HG03159 (cell line): ENCODE data around the gene SUSD3.

Experiments
- ATAC-seq: cut with Tn5 transposase; IDR thresholded peaks from one replicate; pipeline ENCODE4 v1.9.1; 2021; ENCODE audit warnings: mild to moderate bottlenecking, moderate library complexity; ENCODE audit not compliant: unreplicated experiment

Gene SUSD3

DNA sequence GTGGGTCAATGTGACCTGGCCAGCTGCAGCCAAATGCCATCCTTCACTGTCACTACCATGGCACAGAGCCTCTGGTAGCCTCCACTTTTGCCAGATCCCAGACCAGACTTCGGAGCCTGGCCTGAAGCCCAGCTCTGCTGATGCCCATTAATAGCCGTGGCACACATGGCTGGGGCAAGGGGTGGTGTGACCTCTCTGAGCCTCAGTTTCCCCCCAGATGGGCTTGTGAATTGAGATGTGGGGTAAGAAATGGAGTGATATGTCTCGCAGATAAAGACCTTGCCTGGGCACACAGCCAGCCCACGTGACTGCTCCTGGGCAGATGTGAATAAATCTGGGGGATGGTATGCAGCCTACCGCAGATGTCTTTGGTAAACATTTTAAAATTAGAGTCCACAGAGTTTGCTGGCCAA, 13.9 kb downstream of the SUSD3 start:
- ATAC-seq, result no peak

GRCh38 chr9:93076101-93076791, 17.7 kb downstream of the SUSD3 start:
- no peak for ATAC-seq

- no peak for ATAC-seq
Observed at GRCh38 chr9:93076792-93077128, 18.3 kb downstream of the SUSD3 start.

- ATAC-seq, result no peak
Observed at GRCh38 chr9:93077367-93077766, 18.9 kb downstream of the SUSD3 start.

DNA sequence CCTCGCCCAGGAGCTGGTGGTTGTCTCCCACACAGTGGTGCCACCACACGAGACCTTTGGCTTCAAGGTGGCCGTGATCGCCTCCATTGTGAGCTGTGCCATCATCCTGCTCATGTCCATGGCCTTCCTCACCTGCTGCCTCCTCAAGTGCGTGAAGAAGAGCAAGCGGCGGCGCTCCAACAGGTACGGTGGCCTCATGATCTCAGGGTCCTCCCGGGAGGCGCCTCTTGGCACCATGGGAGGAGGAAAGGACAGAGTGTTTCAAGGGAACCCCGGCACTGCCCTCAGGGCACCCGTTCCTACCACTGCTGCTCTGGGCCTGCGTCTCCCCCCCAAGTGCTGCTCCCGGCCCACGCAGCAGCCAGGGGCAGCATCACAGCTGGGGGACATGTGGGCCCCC, 19.3 kb downstream of the SUSD3 start:
- no peak for ATAC-seq

DNA sequence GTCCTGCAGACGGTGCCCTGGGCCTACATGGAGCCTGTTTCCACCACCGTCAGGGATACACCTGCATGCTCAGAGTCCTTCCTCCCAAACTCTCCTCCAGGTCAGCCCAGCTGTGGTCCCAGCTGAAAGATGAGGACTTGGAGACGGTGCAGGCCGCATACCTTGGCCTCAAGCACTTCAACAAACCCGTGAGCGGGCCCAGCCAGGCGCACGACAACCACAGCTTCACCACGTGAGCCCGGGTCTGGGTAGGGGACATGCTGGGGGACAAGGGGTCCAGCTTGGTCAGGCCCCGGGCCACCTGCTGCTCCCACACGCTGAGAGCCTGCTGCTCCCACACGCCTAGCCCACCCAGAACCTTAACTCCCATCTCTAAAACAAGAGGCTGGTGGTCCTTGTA, 20.9 kb downstream of the SUSD3 start:
- ATAC-seq, result no peak

GRCh38 chr9:93080406-93080805, 21.9 kb downstream of the SUSD3 start:
- no peak for ATAC-seq

DNA sequence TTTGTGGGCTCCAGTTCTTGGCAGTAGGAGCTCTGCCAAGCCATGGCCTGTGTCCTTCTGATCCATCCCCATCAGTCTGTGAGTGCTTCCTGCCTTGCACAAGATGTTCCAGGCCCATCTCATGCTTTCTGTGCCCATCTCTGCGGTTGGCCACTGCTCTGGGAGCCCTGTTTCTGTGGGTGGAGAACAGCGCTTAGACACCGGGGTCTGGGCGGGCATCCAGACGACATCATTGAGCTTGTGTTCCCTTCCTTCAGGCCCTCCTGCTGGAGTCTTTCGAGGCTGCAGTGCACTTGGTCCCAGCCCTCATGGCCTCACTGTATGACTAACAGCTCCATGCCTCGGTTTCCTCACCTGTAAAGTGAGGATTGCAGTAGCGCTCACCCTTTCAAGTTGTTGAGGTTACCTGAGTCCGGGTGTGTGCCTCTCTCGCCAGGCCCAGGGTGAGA, 22.6 kb downstream of the SUSD3 start:
- no peak for ATAC-seq

- no peak for ATAC-seq
Observed at GRCh38 chr9:93081931-93082330, 23.4 kb downstream of the SUSD3 start.

DNA sequence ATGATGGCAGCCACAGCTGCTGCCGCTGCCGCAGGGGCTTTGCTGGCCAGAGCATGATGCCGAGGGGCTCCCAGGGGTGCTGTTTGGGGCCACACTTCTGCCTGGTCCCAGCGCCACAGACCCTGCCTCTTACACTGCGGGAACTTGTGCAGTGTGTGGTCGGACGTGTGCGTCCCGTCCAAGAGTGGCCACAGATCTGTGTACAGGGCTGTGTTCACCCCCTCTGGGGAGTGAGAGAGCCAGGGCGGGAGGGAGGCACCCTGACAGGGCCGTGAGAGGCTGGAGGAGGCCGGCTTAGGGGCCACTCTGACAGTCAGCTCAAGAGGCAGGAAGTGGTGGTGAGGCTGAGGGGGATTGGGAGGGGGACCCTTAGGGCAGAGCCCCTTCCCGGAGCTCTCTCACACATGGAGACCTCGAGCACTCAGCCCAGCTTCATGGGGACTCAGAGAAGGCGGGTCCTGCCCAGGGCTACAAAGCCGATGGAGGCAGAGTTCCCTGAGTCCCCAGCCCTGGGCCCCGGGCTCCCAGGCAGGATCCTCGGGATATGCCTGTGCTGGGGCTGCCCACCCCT, 24.4 kb downstream of the SUSD3 start:
- no peak for ATAC-seq

- ATAC-seq, result no peak
Observed at GRCh38 chr9:93083592-93084470, 25.3 kb downstream of the SUSD3 start.

DNA sequence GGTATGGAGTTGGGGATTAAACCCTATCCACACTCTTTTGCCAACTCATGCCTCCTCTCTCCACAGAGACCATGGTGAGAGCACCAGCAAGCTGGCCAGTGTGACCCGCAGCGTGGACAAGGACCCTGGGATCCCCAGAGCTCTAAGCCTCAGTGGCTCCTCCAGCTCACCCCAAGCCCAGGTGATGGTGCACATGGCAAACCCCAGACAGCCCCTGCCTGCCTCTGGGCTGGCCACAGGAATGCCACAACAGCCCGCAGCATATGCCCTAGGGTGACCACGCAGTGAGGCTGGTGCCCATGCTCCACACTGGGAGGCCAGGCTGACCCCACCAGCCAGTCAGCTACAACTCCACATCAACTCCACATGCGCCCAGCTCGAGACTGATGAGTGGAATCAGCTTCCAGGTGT, 26.0 kb downstream of the SUSD3 start:
- no peak for ATAC-seq

DNA sequence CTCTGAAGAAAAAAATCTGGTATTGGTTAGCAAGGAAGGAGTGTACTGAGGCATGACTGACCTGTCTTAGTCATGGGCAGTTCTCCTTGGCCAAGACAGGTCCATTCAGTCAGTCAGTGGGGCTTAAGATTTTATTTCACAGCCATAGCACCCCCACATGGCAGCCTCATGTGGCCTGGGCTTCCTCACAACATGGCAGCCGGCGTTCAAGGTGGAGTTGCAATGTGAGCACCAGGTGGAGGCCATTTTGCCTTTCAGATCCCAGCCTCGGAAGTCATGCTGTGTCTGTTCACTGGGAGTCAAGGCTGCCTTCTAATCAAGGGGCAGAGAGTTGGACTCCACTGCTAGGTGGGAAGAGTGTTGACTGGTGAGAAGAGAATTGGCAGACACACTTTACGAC, 27.2 kb downstream of the SUSD3 start:
- no peak for ATAC-seq

GRCh38 chr9:93086447-93087224, 28.1 kb downstream of the SUSD3 start:
- ATAC-seq, result no peak

DNA sequence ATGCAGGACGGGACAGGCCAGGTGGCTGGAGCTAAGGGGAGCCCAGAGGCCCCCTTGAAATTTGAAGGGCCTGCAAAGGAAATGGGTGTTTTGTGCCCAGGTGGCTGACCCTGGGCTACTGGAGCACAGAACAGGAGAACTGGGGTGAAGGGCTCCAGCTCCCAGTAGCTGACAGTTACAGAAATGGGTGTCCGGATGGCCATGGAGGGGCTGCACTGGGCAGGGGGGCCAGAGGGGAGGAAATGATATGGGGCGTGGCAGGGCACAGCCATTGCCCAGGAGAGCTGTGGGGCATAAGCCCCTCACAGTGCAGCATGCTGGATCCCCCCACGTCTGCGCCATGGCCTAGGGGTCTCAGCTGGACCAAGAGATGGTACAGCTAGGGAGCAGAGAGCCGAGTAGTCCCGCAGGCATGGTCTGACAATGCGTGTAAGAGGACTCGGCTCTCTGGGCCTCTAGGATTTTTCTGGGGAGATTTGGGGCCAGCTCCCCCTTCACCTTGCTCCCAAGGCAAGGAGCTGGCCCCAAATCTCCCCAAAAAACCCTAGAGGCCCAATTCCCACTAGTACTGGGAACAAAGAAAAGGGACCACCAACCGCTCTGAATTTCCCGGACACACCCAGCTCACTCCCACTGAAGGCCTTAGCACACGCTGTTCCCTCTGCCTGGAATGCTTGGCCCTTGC, 29.6 kb downstream of the SUSD3 start:
- no peak for ATAC-seq

- no peak for ATAC-seq
Observed at GRCh38 chr9:93088656-93089015, 30.1 kb downstream of the SUSD3 start.

- ATAC-seq, result no peak
Observed at GRCh38 chr9:93089024-93089423, 30.5 kb downstream of the SUSD3 start.

DNA sequence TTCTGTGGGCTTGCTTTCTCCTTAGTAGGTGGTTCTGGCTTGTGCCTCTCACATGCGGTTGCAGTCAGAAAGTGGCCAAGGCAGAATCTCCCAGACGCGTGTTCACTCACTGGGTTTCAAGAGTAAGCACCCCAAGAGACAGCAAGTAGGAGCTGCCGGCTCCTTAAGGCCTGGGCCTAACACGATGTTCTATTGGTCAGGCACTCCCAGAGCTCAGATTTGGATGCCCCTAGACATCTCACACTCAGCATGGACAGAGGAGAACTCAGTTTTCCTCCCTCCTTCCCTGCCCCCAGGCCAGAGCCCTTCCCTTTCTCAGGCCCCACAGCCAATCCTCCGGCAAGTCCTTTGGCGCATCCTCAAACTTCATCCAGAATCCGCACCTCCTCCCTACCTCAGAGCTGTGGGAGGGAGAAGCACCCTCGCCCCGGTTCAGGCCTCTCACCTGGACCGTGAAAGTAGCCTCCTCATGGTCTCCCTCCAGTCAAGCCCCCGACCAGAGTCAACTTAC, 31.0 kb downstream of the SUSD3 start:
- no peak for ATAC-seq

GRCh38 chr9:93090091-93090655, 31.7 kb downstream of the SUSD3 start:
- ATAC-seq, result no peak

DNA sequence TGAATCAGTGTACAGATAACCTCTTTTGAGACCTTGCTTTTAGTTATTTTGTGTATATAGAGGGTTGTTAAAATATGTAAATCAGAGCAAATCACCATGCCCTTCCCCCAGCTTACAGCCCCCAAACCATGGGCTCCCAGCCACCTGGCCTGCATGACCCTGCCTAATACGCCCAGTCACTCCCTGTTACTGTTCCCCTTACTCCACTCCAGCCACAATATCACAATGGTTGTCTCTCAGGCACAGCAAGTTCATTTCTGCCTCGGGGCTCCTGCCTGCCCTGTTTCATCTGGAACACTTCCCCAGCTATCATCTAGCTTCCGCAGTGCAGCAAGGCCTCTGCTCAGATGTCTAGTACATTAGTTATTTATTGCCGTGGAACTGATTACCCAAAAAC, 32.6 kb downstream of the SUSD3 start:
- ATAC-seq, result no peak
